Measurements from ENCODE around the gene TCIRG1.

DNA sequence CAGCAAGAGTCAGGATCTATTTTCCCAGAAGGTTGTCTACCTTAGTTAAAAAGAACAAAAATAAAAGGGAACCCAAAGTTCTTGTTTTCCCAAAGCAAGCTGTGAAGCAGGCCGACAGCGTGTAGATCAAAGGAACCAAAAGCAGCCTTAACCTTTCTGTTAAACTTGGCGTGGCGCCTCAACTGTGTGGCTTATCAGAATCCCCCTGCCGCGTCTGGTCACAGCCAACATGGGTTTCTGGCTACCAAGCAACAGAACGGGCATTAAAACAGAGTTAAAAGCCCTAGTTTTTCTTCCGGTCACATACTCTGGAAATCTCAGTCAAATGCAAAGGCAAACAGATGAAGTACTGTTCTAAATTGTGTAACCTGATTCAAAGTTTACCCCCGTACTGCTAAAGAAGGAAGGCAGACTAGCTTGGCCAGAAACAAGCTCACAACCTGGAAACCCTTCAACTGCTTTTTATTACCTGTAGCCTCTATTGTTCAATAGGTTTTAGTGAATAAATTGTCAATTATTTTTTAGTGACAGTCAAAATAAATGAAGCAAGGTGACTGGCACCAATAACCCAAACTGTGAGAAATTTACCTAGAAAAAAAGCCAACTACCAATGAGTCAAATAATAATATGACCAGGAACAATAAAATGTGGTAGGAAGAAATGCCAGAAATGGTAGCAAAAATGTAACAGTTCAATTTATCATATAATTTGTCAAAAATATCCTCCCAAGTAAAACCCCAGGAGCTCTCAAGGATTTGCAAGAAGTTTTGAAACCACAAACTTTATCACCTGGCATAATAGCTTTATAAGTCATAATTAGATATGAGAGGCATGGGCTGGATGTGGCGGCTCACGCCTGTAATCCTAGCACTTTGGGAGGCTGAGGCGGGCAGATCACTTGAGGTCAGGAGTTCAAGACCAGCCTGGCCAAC lies 60.9 kb downstream of the TCIRG1 start:
- TF ChIP-seq, protein P1, sequence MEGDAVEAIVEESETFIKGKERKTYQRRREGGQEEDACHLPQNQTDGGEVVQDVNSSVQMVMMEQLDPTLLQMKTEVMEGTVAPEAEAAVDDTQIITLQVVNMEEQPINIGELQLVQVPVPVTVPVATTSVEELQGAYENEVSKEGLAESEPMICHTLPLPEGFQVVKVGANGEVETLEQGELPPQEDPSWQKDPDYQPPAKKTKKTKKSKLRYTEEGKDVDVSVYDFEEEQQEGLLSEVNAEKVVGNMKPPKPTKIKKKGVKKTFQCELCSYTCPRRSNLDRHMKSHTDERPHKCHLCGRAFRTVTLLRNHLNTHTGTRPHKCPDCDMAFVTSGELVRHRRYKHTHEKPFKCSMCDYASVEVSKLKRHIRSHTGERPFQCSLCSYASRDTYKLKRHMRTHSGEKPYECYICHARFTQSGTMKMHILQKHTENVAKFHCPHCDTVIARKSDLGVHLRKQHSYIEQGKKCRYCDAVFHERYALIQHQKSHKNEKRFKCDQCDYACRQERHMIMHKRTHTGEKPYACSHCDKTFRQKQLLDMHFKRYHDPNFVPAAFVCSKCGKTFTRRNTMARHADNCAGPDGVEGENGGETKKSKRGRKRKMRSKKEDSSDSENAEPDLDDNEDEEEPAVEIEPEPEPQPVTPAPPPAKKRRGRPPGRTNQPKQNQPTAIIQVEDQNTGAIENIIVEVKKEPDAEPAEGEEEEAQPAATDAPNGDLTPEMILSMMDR (IDR thresholded peaks at IDR 0.05) = no peak
- no peak for TF ChIP-seq POLR2A (IDR thresholded peaks at IDR 0.05)
- TF ChIP-seq POLR2AphosphoS5 (IDR thresholded peaks at IDR 0.05) = peak in 1 of 2 donors; percentile 16
- TF ChIP-seq EP300 (IDR thresholded peaks at IDR 0.05) = no peak

Measured in upper lobe of left lung (tissue), 4 donors.